ENCODE results near the gene TNFSF18.

TNFSF18 gene

GRCh38 chr1:173043253-173043652 is 7.5 kb downstream of the TNFSF18 start:
- H3K4me3 ChIP-seq (ENCODE audit: low read depth, low read length): no peak overlapping the region
- no peaks in the 10 kb centered on the region for H3K9me3 ChIP-seq (ENCODE audit: control insufficient read depth, insufficient read depth, low read depth, low read length)
- no peaks in the 10 kb centered on the region for H3K4me1 ChIP-seq (ENCODE audit: control insufficient read depth, insufficient read depth, low read length)
- no peaks in the 10 kb centered on the region for H3K36me3 ChIP-seq (ENCODE audit: control insufficient read depth in 2 of 2, insufficient read depth in 1 of 2, low read length in 2 of 2)
- H3K27ac ChIP-seq (ENCODE audit: extremely low read depth, low read depth, low read length): no peak overlapping the region
- TF ChIP-seq ZBTB26 (tag by site-specific recombination; optimal IDR thresholded peaks at IDR 0.05) (no peak), ZNF16 (tag by site-specific recombination; IDR thresholded peaks at IDR 0.05; ENCODE audit: low read depth) (no peak), PRDM1 (tag by site-specific recombination; IDR thresholded peaks at IDR 0.05) (no peak), RBAK (tag by site-specific recombination; IDR thresholded peaks at IDR 0.05) (no peak), ZNF629 (tag by site-specific recombination; IDR thresholded peaks at IDR 0.05) (no peak), ZNF510 (tag by site-specific recombination; IDR thresholded peaks at IDR 0.05; ENCODE audit: insufficient replicate concordance) (no peak), ZSCAN4 (tag by site-specific recombination; IDR thresholded peaks at IDR 0.05) (no peak), ZNF132 (tag by site-specific recombination; IDR thresholded peaks at IDR 0.05; ENCODE audit: borderline replicate concordance) (no peak)
- TF ChIP-seq, protein P1, sequence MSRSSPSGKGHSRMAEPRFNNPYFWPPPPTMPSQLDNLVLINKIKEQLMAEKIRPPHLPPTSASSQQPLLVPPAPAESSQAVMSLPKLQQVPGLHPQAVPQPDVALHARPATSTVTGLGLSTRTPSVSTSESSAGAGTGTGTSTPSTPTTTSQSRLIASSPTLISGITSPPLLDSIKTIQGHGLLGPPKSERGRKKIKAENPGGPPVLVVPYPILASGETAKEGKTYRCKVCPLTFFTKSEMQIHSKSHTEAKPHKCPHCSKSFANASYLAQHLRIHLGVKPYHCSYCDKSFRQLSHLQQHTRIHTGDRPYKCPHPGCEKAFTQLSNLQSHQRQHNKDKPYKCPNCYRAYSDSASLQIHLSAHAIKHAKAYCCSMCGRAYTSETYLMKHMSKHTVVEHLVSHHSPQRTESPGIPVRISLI (tag by site-specific recombination; IDR thresholded peaks at IDR 0.05): no peak
- TF ChIP-seq, protein P2, sequence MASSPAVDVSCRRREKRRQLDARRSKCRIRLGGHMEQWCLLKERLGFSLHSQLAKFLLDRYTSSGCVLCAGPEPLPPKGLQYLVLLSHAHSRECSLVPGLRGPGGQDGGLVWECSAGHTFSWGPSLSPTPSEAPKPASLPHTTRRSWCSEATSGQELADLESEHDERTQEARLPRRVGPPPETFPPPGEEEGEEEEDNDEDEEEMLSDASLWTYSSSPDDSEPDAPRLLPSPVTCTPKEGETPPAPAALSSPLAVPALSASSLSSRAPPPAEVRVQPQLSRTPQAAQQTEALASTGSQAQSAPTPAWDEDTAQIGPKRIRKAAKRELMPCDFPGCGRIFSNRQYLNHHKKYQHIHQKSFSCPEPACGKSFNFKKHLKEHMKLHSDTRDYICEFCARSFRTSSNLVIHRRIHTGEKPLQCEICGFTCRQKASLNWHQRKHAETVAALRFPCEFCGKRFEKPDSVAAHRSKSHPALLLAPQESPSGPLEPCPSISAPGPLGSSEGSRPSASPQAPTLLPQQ (tag by site-specific recombination; IDR thresholded peaks at IDR 0.05): no peak
- ChIA-PET POLR2A (no interaction called here), CTCF (no interaction called here)

GRCh38 chr1:173042806-173043205 is 7.9 kb downstream of the TNFSF18 start:
- Histone ChIP-seq H3K36me3 (ENCODE audit: control insufficient read depth in 2 of 2, insufficient read depth in 1 of 2, low read length in 2 of 2) (no peaks in the 10 kb centered on the region), H3K27ac (ENCODE audit: extremely low read depth, low read depth, low read length) (no peak overlapping the region), H3K4me1 (ENCODE audit: control insufficient read depth, insufficient read depth, low read length) (no peaks in the 10 kb centered on the region), H3K4me3 (ENCODE audit: low read depth, low read length) (no peak overlapping the region), H3K9me3 (ENCODE audit: control insufficient read depth, insufficient read depth, low read depth, low read length) (no peaks in the 10 kb centered on the region)
- ChIA-PET CTCF (no interaction called here), POLR2A (no interaction called here)
- TF ChIP-seq ZNF350 (tag by site-specific recombination; IDR thresholded peaks at IDR 0.05): no peak
- TF ChIP-seq REPIN1 (tag by site-specific recombination; IDR thresholded peaks at IDR 0.05; ENCODE audit: low read depth): no peak
- TF ChIP-seq BCL11B (tag by site-specific recombination; IDR thresholded peaks at IDR 0.05; ENCODE audit: low read depth): no peak
- TF ChIP-seq ZNF785 (tag by site-specific recombination; IDR thresholded peaks at IDR 0.05): no peak
- TF ChIP-seq, protein P3, sequence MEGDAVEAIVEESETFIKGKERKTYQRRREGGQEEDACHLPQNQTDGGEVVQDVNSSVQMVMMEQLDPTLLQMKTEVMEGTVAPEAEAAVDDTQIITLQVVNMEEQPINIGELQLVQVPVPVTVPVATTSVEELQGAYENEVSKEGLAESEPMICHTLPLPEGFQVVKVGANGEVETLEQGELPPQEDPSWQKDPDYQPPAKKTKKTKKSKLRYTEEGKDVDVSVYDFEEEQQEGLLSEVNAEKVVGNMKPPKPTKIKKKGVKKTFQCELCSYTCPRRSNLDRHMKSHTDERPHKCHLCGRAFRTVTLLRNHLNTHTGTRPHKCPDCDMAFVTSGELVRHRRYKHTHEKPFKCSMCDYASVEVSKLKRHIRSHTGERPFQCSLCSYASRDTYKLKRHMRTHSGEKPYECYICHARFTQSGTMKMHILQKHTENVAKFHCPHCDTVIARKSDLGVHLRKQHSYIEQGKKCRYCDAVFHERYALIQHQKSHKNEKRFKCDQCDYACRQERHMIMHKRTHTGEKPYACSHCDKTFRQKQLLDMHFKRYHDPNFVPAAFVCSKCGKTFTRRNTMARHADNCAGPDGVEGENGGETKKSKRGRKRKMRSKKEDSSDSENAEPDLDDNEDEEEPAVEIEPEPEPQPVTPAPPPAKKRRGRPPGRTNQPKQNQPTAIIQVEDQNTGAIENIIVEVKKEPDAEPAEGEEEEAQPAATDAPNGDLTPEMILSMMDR (tag by site-specific recombination; IDR thresholded peaks at IDR 0.05): no peak
- no peak for TF ChIP-seq KLF10 (tag by site-specific recombination; IDR thresholded peaks at IDR 0.05)
- TF ChIP-seq, protein P4, sequence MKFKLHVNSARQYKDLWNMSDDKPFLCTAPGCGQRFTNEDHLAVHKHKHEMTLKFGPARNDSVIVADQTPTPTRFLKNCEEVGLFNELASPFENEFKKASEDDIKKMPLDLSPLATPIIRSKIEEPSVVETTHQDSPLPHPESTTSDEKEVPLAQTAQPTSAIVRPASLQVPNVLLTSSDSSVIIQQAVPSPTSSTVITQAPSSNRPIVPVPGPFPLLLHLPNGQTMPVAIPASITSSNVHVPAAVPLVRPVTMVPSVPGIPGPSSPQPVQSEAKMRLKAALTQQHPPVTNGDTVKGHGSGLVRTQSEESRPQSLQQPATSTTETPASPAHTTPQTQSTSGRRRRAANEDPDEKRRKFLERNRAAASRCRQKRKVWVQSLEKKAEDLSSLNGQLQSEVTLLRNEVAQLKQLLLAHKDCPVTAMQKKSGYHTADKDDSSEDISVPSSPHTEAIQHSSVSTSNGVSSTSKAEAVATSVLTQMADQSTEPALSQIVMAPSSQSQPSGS (tag by site-specific recombination; IDR thresholded peaks at IDR 0.05; ENCODE audit: low read depth): no peak
- TF ChIP-seq ZNF394 (tag by site-specific recombination; IDR thresholded peaks at IDR 0.05; ENCODE audit: borderline replicate concordance): no peak
- TF ChIP-seq, protein P5, sequence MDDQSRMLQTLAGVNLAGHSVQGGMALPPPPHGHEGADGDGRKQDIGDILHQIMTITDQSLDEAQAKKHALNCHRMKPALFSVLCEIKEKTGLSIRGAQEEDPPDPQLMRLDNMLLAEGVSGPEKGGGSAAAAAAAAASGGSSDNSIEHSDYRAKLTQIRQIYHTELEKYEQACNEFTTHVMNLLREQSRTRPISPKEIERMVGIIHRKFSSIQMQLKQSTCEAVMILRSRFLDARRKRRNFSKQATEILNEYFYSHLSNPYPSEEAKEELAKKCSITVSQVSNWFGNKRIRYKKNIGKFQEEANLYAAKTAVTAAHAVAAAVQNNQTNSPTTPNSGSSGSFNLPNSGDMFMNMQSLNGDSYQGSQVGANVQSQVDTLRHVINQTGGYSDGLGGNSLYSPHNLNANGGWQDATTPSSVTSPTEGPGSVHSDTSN (CRISPR knock-in tag; IDR thresholded peaks at IDR 0.05): no peak
- no peak for TF ChIP-seq ZNF169 (tag by site-specific recombination; IDR thresholded peaks at IDR 0.05)
- no peak for TF ChIP-seq ZNF777 (tag by site-specific recombination; IDR thresholded peaks at IDR 0.05; ENCODE audit: borderline replicate concordance)
- TF ChIP-seq ZNF121 (tag by site-specific recombination; IDR thresholded peaks at IDR 0.05): no peak

All from HEK293 (cell line).